Heart left ventricle (tissue), 16 donors: ENCODE results near the gene RXRA. TPM values are rescaled to one million over a fixed set of nuclear protein-coding genes. Genes with fewer than 3 reads are reported as not detected.

Experiments
- ATAC-seq, 4 donors: fragments of 200-7000 bp; cut with Tn5 transposase; one replicate each; pipeline ENCODE4 v1.9.1; 2020 to 2022; ENCODE audit warnings: moderate library complexity in 4 of 4, mild to moderate bottlenecking in 3 of 4, moderate number of reproducible peaks in 1 of 4
- DNase-seq, 5 donors: peaks; one replicate each; pipeline ENCODE4 v3.0.0-alpha.2; 2020
- H3K27ac ChIP-seq, 12 donors: fragments of 200-600 bp; sonication (generic) in 4 of 12; one replicate each; pipeline versions ENCODE4 v1.5.0 to v1.8.0; 2016 to 2022; ENCODE audit warnings: mild to moderate bottlenecking in 2 of 12
- H3K27me3 ChIP-seq, 9 donors: fragments of 200-600 bp; sonication (generic) in 2 of 9; one replicate each; pipeline versions ENCODE4 v1.5.1 to v1.8.0; 2016 to 2022; ENCODE audit warnings: mild to moderate bottlenecking in 3 of 9
- H3K36me3 ChIP-seq, 9 donors: fragments of 200-600 bp; sonication (generic) in 2 of 9; one replicate each; pipeline versions ENCODE4 v1.5.0 to v1.8.0; 2018 to 2022; ENCODE audit warnings: mild to moderate bottlenecking in 2 of 9
- H3K4me1 ChIP-seq, 12 donors: fragments of 200-600 bp; sonication (generic) in 4 of 12; one replicate each; pipeline versions ENCODE4 v1.5.0 to v1.8.0; 2016 to 2022; ENCODE audit warnings: mild to moderate bottlenecking in 3 of 12
- H3K4me3 ChIP-seq, 12 donors: fragments of 200-600 bp; sonication (generic) in 4 of 12; one replicate each; pipeline versions ENCODE4 v1.5.0 to v1.8.0; 2017 to 2022; ENCODE audit warnings: mild to moderate bottlenecking in 9 of 12, moderate library complexity in 4 of 12
- H3K9me3 ChIP-seq, 12 donors: fragments of 200-600 bp; sonication (generic) in 4 of 12; one replicate each; pipeline versions ENCODE4 v1.5.0 to v1.8.0; 2016 to 2022; ENCODE audit warnings: mild to moderate bottlenecking in 1 of 12
- CTCF ChIP-seq, 12 donors: fragments of 200-600 bp; sonication (generic) in 4 of 12; IDR thresholded peaks; one replicate each; pipeline versions ENCODE4 v1.5.0 to v1.8.0; 2018 to 2022; ENCODE audit warnings: antibody characterized with exemption in 12 of 12, mild to moderate bottlenecking in 5 of 12
- POLR2A ChIP-seq, 2 donors: fragments of 450-650 bp; IDR thresholded peaks; one replicate each; pipeline ENCODE4 v1.6.1; 2017; ENCODE audit warnings: antibody characterized with exemption in 2 of 2, mild to moderate bottlenecking in 2 of 2, moderate library complexity in 2 of 2
- WGBS, 4 donors: extraction: QIAGEN DNeasy Blood & Tissue Kit in 2 of 4; methylation state at CpG; one replicate each; pipeline versions ENCODE4 v1.1.5 to v1.1.7; 2013 to 2018; 5-methylcytosine and 5-hydroxymethylcytosine counted together
- intact Hi-C, 10 donors: fragments of 100-400 bp; cut with DNase I; formaldehyde crosslinking; loops; one replicate each; pipeline versions ENCODE4 v1.11.1 to v1.14.2; 2022
- polyA plus RNA-seq, 2 donors: library from polyadenylated mRNA; stranded (reverse); fragments of 200-250 nt; gene quantifications; one replicate each; pipeline ENCODE4 v1.2.3, GENCODE V29; 2013
- total RNA-seq, 9 donors: library from RNA; depleted of rRNA in 2 of 9; stranded (reverse); fragments of >200 nt in 2 of 9; fragmentation: NEBNext Ultra II Directional in 3 of 9; extraction: Animal tissue kit (Norgen Biotek cat#: 25700) in 3 of 9; gene quantifications; one replicate each; pipeline versions ENCODE4 v1.1.0 to v1.2.4, GENCODE V29; 2016 to 2023
- donor health status: ischemic (EF 13 %, LVEDD 7.1; RV severe dilation, severe dysfunction).
- donor health status: healthy with polysubstance abuse.
- donor health status: DM: no; HTN: yes; CAD: no.
- donor health status: DM: no; HTN: no; CAD: no.
- donor health status: ischemic (EF 25% LVEDD 6.9; RV normal size, moderate dysfunction).
- donor health status: ischemic (EF 25% LVEDD 5.7; RV mildly dilated, moderate dysfunction).
- donor health status: healthy.
- donor health status: DM: yes; HTN: yes; CAD: no.
- donor health status: ischemic (EF 35%, LVEDD 5.7; RV mildly dilated, moderate dysfunction).
- donor health status: nonischemic (EF 11% LVEDD 7.7; RV severe dilation, severe dysfunction).
- donor health status: DM: yes; HTN: yes; CAD: no.
- donor health status: PGD.
- donor health status: ischemic (EF 29% LVEDD 5.4; RV normal size, mild dysfunction).
- donor health status: nonischemic (EF 23%, LVEDD 6.1; RV moderate dilation, normal function).

The RXRA gene
- total and polyA plus RNA-seq, 11 donors: 45.5 to 87.9 (median 54.9) TPM

- Histone ChIP-seq H3K4me1 (peaks cover 0 to 19% (median 11%) of the 10 kb centered on the region in 12 donors), H3K36me3 (no peaks in the 10 kb centered on the region), H3K27me3 (no peaks in the 10 kb centered on the region), H3K4me3 (no peak overlapping the region), H3K9me3 (peaks cover 0 to 23% (median 0%) of the 10 kb centered on the region in 12 donors), H3K27ac (peak overlapping the region in 1 of 12 donors; percentile 42)
- DNase-seq (peak in 3 of 5 donors; percentile 14 to 54 (median 22)), ATAC-seq (no peak)
- intact Hi-C loops: no loop called here
- WGBS, 4 donors: 89 to 91% (median 89%) methylated on average over 15 to 19 of the region's 19 CpGs
- TF ChIP-seq CTCF (IDR thresholded peaks at IDR 0.05) (no peak), POLR2A (IDR thresholded peaks at IDR 0.05) (no peak)
Measured at GRCh38 chr9:134315716-134316448, 10.4 kb upstream of the RXRA start.

- ATAC-seq (peak; percentile 62 to 82 (median 80)), DNase-seq (peak in 4 of 5 donors; percentile 65 to 68 (median 67))
- 21 to 33% (median 29%) methylated on average over 15 to 16 of the region's 16 CpGs for WGBS, 4 donors
- Histone ChIP-seq H3K4me1 (peaks cover 0 to 19% (median 11%) of the 10 kb centered on the region in 12 donors), H3K4me3 (no peak overlapping the region), H3K27ac (peak overlapping the region in 2 of 12 donors; percentile 20 to 42), H3K27me3 (no peaks in the 10 kb centered on the region), H3K36me3 (no peaks in the 10 kb centered on the region), H3K9me3 (peaks cover 0 to 19% (median 0%) of the 10 kb centered on the region in 12 donors)
- intact Hi-C loops: no loop called here
- TF ChIP-seq POLR2A (IDR thresholded peaks at IDR 0.05) (no peak), CTCF (IDR thresholded peaks at IDR 0.05) (no peak)
Measured at GRCh38 chr9:134316449-134317160, 9.7 kb upstream of the RXRA start.

GRCh38 chr9:134317400-134317789, 8.9 kb upstream of the RXRA start:
- ATAC-seq: no peak
- no peak for TF ChIP-seq POLR2A (IDR thresholded peaks at IDR 0.05)
- TF ChIP-seq CTCF (IDR thresholded peaks at IDR 0.05): no peak
- Histone ChIP-seq H3K4me1 (peaks cover 0 to 19% (median 11%) of the 10 kb centered on the region in 12 donors), H3K36me3 (no peaks in the 10 kb centered on the region), H3K27me3 (no peaks in the 10 kb centered on the region), H3K9me3 (peaks cover 0 to 13% (median 0%) of the 10 kb centered on the region in 12 donors), H3K4me3 (no peak overlapping the region), H3K27ac (no peak overlapping the region)
- 41 to 59% (median 52%) methylated on average over 16 to 17 of the region's 17 CpGs for WGBS, 4 donors
- intact Hi-C loops: no loop called here
- peak in 3 of 5 donors; percentile 25 to 51 (median 26) for DNase-seq

GRCh38 chr9:134317790-134318414, 8.4 kb upstream of the RXRA start:
- intact Hi-C loops: no loop called here
- ATAC-seq (no peak), DNase-seq (peak in 2 of 5 donors; percentile 9 to 16)
- H3K27ac ChIP-seq: no peak overlapping the region
- peaks cover 0 to 19% (median 11%) of the 10 kb centered on the region in 12 donors for H3K4me1 ChIP-seq
- H3K9me3 ChIP-seq: peaks cover 0 to 9% (median 0%) of the 10 kb centered on the region in 12 donors
- 64 to 100% (median 80%) methylated on average over 2 to 4 of the region's 4 CpGs for WGBS, 4 donors
- H3K27me3 ChIP-seq: no peaks in the 10 kb centered on the region
- no peak for TF ChIP-seq CTCF (IDR thresholded peaks at IDR 0.05)
- TF ChIP-seq POLR2A (IDR thresholded peaks at IDR 0.05): no peak
- no peak overlapping the region for H3K4me3 ChIP-seq
- H3K36me3 ChIP-seq: no peaks in the 10 kb centered on the region
